Prostate gland (tissue), 2 donors: Measurements from ENCODE around the gene TADA1. TPM values are rescaled to one million over a fixed set of nuclear protein-coding genes. Genes with fewer than 3 reads are reported as not detected.

ENCODE experiments used
- DNase-seq: peaks from one replicate; pipeline ENCODE4 v3.0.0-alpha.2; 2019; ENCODE audit warnings: low spot score
- H3K27ac ChIP-seq, 2 donors: fragments of 200-600 bp; sonication (generic); 2 replicates each; pipeline ENCODE4 v1.5.1; 2017 to 2019
- H3K27me3 ChIP-seq: fragments of 200-600 bp; sonication (generic); replicated peaks from 2 replicates; pipeline ENCODE4 v1.5.1; 2019; ENCODE audit not compliant: insufficient read depth
- H3K36me3 ChIP-seq, 2 donors: fragments of 200-600 bp; sonication (generic); 1 replicate in 1 of 2; 2 replicates in 1 of 2; pipeline versions ENCODE4 v1.5.1 to v1.8.1; 2017 to 2019
- H3K4me1 ChIP-seq: fragments of 200-600 bp; sonication (generic); replicated peaks from 2 replicates; pipeline ENCODE4 v1.5.1; 2019
- H3K4me3 ChIP-seq, 2 donors: fragments of 200-600 bp; sonication (generic); 2 replicates each; pipeline ENCODE4 v1.5.1; 2017 to 2019
- H3K9me3 ChIP-seq: fragments of 200-600 bp; sonication (generic); 2 replicates; pipeline ENCODE4 v1.5.1; 2017
- POLR2A ChIP-seq: fragments of 450-650 bp; IDR thresholded peaks from one replicate; pipeline ENCODE4 v1.6.1; 2016; ENCODE audit warnings: antibody characterized with exemption, mild to moderate bottlenecking
- POLR2AphosphoS5 ChIP-seq: sonication (generic); formaldehyde crosslinking; IDR thresholded peaks from one replicate; pipeline ENCODE4 v1.6.1; 2017; ENCODE audit warnings: antibody characterized with exemption
- WGBS: methylation state at CpG from one replicate; pipeline ENCODE4 v1.1.5; 2018; 5-methylcytosine and 5-hydroxymethylcytosine counted together
- intact Hi-C: fragments of 100-400 bp; cut with DNase I; formaldehyde crosslinking; loops from one replicate; pipeline ENCODE4 v1.14.2; 2022
- total RNA-seq, 2 donors: library from RNA; depleted of rRNA; stranded (reverse); fragments of >200 nt; gene quantifications; one replicate each; pipeline ENCODE4 v1.1.0, GENCODE V29; 2016
- TF ChIP-seq, protein P1 (sequence below), 4 experiments: fragments of 200-600 bp in 2 of 4; fragments of 450-650 bp in 2 of 4; sonication (generic) in 2 of 4; IDR thresholded peaks; 1 replicate in 3 of 4; 2 replicates in 1 of 4; pipeline ENCODE4 v1.5.1; 2016 to 2019; ENCODE audit warnings: antibody characterized with exemption in 4 of 4, mild to moderate bottlenecking in 2 of 4, moderate library complexity in 2 of 4

Gene TADA1
- total RNA-seq, 2 donors from 2014 or later, result 14.2 to 19.5 TPM

GRCh38 chr1:166811691-166812090, 64.4 kb downstream of the TADA1 start:
- no peak for DNase-seq
- Histone ChIP-seq H3K4me3 (no peak overlapping the region), H3K27me3 (no peaks in the 10 kb centered on the region), H3K36me3 (no peaks in the 10 kb centered on the region), H3K9me3 (no peaks in the 10 kb centered on the region), H3K27ac (no peak overlapping the region), H3K4me1 (no peaks in the 10 kb centered on the region)
- WGBS, result 55% methylated on average over 2 of the region's 2 CpGs
- TF ChIP-seq POLR2A (no peak), POLR2AphosphoS5 (no peak)
- TF ChIP-seq, protein P1, sequence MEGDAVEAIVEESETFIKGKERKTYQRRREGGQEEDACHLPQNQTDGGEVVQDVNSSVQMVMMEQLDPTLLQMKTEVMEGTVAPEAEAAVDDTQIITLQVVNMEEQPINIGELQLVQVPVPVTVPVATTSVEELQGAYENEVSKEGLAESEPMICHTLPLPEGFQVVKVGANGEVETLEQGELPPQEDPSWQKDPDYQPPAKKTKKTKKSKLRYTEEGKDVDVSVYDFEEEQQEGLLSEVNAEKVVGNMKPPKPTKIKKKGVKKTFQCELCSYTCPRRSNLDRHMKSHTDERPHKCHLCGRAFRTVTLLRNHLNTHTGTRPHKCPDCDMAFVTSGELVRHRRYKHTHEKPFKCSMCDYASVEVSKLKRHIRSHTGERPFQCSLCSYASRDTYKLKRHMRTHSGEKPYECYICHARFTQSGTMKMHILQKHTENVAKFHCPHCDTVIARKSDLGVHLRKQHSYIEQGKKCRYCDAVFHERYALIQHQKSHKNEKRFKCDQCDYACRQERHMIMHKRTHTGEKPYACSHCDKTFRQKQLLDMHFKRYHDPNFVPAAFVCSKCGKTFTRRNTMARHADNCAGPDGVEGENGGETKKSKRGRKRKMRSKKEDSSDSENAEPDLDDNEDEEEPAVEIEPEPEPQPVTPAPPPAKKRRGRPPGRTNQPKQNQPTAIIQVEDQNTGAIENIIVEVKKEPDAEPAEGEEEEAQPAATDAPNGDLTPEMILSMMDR (IDR thresholded peaks at IDR 0.05), result no peak
- intact Hi-C loops, result no loop called here

DNA sequence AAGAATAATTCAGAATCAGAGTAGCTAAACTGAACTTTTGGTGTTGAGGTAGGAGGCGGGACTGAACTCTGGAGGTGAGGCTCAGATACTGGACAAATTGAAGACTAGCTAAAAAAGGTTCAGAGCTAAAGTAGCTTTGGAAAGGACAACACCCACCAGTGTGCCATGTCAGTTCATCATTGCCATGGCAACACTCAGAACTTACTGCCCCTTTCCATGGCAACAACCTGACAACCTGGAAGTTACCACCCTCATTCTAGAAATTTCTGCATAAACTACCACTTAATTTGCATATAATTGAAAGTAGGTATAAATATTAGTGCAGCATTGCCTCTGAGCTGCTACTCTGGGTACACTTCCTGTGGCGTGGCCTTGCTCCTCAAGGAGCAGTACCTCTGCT, 67.1 kb downstream of the TADA1 start:
- no peak overlapping the region for H3K4me3 ChIP-seq
- no peaks in the 10 kb centered on the region for H3K9me3 ChIP-seq
- no peaks in the 10 kb centered on the region for H3K27me3 ChIP-seq
- intact Hi-C loops, result no loop called here
- no peak overlapping the region for H3K27ac ChIP-seq
- WGBS, result 68% methylated on average over 2 of the region's 2 CpGs
- DNase-seq, result no peak
- no peaks in the 10 kb centered on the region for H3K36me3 ChIP-seq
- TF ChIP-seq, protein P1 (IDR thresholded peaks at IDR 0.05), result no peak
- TF ChIP-seq POLR2AphosphoS5, result no peak
- TF ChIP-seq POLR2A, result no peak
- no peaks in the 10 kb centered on the region for H3K4me1 ChIP-seq

Other genes with a start within 250 kb of the TADA1 start
- gene POGK, start 36.8 kb downstream of the TADA1 start, total RNA-seq, result 10 to 100 TPM; 22.3 to 34.9 TPM
- 100 to 1,000 TPM in 1 of 2 donors, 1 to 10 TPM in 1; 3.2 to 175 TPM for gene ILDR2, start 99.3 kb upstream of the TADA1 start, total RNA-seq
- gene MAEL, start 113.0 kb upstream of the TADA1 start, total RNA-seq, result 10 to 100 TPM in 1 of 2 donors, under 1 TPM in 1; 0.32 to 32.7 TPM
- gene GPA33, start 214.1 kb upstream of the TADA1 start, total RNA-seq, result not detected
- 1 to 10 TPM in 1 of 2 donors, under 1 TPM in 1; 0.34 to 1.5 TPM for gene STYXL2, start 217.8 kb upstream of the TADA1 start, total RNA-seq